T1000 (cell line): ENCODE results near the gene LRP2BP.
"Not testable (repeated sequence)": the region's sequence is repeated elsewhere in the genome, so short reads cannot be mapped to it uniquely, and the experiment has no call there.

Experiments
- DNase-seq: peaks from one replicate; lab custom pipeline; 2025; ENCODE audit warnings: mixed read lengths; lab: John Stamatoyannopoulos, UW

Gene LRP2BP

GRCh38 chr4:185361872-185362271 is 33.9 kb downstream of the LRP2BP start:
- DNase-seq: no peak

DNA sequence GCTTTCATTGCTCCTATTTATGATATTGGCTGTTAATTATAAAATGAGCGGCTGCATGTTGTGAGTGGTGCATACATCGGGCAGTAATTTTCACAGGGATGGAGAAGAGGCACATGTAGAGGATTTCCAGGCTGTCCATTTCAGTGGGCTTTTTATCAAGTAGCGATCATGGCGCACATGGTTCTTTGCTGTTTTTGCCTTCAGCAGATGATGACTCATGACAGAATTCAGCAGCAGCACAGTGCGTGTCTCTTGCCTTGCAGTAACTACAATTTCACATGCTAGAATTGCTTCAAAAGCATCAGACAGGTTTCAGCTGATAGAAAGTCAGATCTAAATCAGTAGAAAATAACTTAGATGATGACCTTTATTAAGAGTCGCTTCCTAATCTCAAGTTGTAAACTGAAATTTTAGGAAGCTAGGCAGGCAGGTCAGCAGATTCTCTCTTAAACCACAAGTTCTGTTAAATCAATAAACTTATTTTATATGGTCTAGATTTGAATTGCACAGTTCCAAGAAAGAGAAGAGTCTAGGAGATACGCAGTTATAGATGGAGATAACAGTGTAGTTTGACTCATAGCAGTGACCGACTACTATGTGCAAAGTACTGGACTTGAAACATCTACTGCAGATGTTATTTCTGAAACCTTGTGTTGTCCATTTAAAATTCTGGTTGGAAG is 35.8 kb downstream of the LRP2BP start:
- DNase-seq: no peak

DNA sequence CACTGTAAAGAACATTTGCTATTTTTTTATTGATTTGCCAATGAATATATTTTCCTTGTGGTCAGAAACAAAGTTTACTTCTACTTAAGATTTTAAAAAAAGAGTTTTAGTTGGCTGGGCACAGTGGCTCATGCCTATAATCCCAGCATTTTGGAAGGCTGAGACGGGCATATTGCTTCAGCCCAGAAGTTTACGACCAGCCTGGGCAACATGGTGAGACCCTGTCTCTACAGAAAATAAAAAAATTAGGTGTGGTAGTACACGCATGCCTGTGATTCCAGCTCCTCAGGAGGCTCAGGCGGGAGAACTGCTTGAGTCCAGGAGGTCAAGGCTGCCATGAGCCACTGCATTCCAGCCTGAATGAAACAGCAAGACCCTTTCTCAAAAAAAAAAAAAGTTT is 36.8 kb downstream of the LRP2BP start:
- no peak for DNase-seq

DNA sequence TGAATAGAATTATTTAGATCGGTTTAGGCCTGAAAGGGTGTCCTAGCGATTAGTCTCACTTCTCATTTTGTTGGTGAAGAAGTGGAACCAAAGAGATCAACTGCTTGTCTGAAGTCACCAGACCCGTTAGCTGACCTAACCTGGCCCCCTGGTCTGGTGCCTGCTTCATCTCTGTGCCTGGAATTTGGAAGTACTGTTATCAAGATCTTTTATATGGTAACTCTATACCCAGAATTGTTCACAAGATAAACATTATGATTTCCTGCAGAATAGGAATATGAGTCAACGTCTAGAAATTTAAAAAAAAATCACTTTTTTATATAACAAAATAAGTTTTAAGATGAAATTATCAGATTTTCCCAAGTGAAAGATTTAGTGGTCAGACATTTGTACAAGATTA is 37.2 kb downstream of the LRP2BP start:
- no peak for DNase-seq

DNA sequence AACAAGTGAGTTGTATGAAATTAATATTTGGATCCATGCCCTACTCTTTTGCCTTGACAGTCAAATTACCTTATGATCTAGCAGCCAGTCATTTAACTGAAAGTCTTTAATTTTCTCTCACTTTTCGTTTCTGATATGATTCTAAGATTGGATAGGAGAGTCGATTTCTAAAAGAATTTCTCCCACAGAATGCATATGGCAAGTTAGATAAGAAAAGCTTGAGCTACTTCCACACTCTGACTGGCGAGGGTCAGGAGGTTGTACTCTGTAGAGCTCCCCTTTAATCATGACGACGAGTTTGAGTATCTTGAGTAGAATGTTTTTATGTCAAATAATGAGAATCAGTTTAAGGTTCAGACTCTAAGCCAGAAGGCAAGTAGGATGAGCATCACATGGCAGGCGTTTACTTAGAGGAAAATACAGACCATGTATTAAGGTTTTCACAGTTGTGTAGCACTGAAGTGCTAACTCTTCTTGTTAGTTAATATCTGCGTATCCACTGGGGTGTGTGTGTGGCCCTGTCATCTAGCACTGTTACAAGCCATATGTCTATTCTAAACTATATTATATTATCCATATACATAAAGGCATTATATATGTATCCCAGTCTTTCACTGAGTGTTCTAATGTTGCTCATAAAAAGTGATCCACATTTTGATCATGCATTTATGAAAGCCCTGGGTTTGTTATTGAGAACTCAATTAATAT is 37.8 kb downstream of the LRP2BP start:
- DNase-seq: no peak

- DNase-seq: no peak
Observed at GRCh38 chr4:185357211-185357610, 38.5 kb downstream of the LRP2BP start.

DNA sequence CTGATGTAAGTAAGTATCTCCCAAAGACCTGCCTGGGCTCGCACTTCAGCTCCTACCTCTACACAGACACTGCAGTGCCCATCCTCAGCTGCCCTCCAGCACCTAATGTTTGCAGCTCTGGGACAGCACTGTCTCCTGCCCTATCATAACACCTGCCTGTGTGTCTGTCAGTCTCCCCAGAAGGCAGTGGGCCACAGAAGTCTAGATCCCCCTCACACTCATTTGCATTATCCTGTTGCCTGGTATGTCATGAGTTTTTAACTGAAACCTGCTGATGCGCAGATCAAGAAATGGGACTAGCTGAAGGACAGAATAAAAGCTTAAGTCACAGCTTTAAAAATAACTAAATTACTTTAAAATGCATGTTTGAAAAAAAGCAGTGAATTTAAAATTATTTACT is 43.0 kb downstream of the LRP2BP start:
- DNase-seq: no peak

- DNase-seq: no peak
Observed at GRCh38 chr4:185352202-185352601, 43.5 kb downstream of the LRP2BP start.

DNA sequence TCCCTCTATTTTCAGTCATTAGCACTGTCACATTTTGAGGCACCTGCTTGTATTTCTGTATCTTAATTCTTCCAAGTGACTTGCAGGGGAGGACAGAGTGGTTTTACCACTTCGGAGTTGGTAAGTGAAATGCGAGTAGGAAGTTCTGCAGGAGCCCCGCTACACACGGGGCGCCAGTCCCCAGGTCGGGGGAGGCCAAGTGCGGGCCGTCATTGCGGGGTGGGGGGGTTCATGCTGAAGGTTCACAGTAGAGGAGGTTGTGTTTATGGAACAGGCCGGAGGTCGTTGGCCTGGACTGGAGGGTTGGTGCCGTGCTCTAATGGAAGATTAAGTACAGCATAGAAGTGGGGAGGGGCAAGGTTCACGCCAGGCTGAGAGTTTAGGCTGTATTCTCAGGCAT is 44.0 kb downstream of the LRP2BP start:
- DNase-seq: no peak

DNA sequence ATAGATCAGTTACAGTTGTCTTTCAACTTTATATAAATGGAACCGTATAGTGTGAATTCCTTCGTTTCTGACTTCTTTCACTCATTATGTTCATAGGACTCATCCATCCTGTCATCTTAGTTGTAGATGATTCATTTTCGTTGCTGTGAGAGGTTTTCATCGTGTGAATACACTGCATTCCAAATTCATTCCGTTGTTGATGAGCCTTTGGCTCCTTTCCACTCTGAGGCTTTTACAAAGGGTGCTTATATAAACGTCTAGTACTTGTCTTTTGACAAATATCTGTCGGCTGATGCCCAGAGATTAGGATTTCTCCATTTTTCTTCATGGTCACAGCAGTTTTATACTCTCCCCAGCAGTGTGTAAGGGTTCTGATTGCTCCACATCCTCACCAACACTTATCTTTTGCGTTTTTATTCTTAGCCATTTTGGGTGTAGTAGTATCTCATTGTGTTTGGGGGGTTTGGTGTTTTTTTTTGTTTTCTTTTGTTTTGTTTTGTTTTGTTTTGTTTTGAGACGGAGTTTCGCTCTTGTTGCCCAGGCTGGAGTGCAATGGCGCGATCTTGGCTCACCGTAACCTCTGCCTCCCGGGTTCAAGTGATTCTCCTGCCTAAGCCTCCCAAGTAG is 48.6 kb downstream of the LRP2BP start:
- no peak for DNase-seq

DNA sequence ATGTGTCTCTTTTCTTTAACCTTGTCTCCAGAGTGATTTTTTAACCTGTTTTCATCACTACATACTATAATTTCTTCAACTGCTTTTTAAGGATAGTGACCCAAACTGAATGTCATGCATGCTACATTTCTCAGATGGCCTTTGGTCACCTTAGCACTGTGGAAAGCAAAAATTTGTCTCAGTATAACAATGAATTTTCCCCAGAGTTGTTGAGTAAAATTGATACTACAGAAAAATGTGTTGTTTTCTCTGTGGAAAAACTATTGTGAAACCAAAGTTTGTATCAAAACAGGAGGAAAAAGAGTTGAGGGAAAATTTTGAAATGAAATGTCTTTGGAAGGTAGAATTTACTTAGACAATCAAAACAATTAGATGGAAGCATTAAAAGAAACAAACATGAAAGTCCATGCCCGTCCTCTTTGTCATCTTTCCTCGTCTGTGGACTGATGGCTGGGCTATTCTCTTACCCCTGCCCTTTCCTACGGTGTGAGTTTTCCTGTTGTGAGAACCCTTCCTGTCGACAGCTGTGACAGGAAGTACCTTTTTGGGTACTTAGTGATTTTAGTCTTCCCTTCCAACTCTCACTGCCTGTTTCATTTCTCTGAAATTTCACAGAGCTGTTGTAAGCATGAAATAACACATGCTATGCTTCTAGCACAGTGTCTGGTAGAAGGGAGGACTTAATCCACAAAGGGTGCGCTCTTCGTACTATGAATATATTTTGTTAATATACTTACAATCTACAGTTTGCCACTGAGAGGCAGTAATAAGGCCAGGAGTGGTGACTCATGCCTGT is 50.8 kb downstream of the LRP2BP start:
- DNase-seq: no peak

DNA sequence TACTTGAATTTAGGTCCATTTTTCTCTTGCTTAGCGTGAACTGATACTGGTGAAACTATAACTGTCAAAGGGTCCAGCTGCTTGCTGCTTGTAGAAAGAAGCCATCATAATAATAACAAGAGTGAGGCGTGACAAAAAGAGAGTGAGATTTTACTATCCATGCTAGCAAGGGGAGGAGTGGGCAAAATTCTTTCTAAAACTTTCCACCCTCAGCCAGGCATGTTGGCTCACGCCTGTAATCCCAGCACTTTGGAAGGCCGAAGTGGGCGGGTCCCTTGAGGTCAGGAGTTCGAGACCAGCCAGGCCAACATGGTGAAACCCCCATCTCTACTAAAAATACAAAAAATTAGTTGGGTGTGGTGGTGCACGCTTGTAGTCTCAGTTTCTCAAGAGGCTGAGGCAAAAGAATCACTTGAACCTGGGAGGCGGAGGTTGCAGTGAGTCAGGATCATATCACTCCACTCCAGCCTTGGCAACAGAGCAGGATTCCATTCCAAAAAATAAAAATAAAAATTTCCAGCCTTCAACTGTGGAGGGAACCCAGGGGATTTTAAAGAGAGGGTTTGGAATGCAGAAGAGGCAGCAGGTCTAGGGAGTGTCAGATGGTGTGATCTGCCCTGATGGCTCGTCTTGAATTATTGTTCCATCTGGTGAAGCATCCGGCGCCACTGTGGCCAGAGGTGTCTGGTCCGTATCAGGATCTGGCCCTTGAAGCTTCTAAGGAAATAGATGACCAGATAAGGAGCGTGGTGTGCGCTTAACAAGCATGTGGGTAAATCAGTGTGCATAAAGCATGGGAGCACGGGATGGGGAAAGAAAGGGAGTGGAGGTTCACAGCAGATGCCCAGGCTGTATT is 51.8 kb downstream of the LRP2BP start:
- DNase-seq: no peak

DNA sequence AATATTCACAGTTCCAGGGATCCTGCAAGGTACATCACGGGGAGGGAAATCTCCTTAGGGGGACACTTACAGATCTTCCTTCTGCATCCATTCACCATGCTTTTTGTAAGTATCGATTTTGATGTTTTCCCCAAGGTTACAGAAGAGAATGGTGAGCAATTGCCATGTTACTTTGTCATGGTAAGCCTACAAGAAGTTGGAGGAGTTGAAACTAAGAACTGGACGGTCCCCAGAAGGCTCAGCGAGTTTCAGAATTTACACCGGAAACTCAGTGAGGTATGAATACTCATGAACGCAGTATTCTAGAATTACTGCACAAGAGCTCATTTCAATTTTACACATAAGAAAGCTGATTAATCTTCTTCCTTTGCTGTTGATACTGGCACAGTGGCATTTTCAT is 53.9 kb downstream of the LRP2BP start:
- no peak for DNase-seq

DNA sequence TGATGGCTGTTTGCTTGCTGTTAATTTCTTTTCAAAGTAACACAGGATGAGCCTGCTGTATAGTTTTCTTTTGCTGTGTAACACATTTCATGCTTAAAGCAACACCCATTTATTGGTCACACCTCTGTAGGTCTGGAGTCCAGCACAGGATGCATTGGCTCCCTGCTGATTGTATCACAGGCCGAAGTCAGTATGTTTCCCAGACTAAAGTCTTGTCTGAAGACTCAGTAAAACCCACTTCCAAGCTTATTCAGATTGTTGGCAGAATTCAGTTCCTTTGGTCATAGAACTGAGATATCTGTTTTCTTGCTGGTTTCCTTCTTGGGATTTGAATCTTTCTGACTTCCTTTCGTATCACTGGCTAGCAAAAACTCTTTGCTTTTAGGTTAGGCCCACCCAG is 54.3 kb downstream of the LRP2BP start:
- DNase-seq: no peak

- DNase-seq: no peak
Observed at GRCh38 chr4:185339941-185340340, 55.8 kb downstream of the LRP2BP start.

DNA sequence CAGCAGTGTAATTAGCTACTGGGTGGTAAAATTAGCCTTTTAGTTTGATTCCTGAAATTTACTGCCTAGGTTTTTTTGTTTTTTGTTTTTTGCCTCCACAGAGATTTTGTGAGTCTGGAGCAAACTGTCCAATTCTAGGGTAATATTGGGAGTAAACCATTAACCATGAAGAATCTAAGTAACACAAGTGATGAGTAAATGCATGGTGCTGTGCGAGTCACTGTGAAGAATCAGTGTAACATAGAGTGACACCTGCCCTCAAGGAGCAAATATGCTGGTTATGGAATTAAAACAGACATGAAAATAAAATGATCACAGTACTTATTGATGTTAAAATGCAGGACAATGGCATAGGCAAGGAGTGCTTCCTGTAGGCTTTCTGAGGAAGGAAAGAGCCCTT is 60.1 kb downstream of the LRP2BP start:
- DNase-seq: no peak

- DNase-seq: no peak
Observed at GRCh38 chr4:185334326-185334725, 61.4 kb downstream of the LRP2BP start.

DNA sequence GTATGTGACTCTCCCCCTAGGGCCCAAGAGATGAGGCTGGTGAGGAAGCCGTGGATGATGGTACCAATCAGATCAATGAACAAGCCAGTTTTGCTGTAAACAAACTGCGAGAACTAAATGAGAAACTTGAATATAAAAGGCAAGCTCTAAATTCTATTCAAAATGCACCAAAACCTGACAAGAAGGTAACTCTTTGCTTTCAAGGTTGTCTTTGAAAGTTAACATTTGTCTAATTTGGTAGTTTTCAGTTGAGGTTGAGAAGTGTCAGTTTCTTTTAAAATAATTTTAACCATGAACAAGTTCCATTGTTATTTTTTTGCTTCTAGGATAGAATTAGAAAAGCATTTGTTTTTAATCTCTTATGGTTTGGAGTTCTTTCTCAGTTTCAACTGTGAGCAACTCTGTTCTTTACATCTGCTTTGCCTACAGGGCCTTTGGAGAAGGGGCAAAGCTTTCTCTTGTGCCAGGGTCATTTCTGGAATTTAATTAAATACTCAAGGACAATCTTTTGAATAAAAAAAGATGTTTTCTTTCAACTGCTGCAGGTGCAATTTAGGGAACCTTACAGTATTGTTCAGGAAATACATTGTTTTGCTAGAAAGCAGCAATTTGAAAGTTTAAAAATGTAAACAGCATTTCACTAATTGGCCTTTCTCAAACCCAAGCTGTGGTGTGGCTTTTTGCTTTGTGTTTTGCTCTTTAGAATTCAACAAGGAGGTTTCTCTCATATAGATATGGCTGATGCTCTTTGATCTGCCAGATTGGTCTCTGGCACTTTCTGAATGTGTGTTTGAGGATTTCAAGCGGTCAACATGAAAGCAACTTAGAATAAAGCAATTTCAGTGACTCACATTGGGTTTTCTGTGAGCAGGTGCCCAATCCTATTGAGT is 62.9 kb downstream of the LRP2BP start:
- DNase-seq: no peak

- DNase-seq: not testable (repeated sequence)
Observed at GRCh38 chr4:185329879-185330510, 65.7 kb downstream of the LRP2BP start.

- DNase-seq: no peak
Observed at GRCh38 chr4:185328586-185328985, 67.1 kb downstream of the LRP2BP start.
